Daoy (cell line): ENCODE results near the gene MYO10. TPM values are rescaled to one million over a fixed set of nuclear protein-coding genes. Genes with fewer than 3 reads are reported as not detected.

Experiments used
- DNase-seq: peaks from one replicate; pipeline ENCODE4 v3.0.0-alpha.2; 2015; ENCODE audit warnings: low read depth
- total RNA-seq: library from RNA; depleted of rRNA; stranded (reverse); fragments of >200 nt; shearing (Covaris generic); gene quantifications from 2 replicates; pipeline ENCODE4 v1.2.3, GENCODE V29; 2014

The MYO10 gene
- total RNA-seq, 1 experiment from 2014 or later = 42.9 TPM

DNA sequence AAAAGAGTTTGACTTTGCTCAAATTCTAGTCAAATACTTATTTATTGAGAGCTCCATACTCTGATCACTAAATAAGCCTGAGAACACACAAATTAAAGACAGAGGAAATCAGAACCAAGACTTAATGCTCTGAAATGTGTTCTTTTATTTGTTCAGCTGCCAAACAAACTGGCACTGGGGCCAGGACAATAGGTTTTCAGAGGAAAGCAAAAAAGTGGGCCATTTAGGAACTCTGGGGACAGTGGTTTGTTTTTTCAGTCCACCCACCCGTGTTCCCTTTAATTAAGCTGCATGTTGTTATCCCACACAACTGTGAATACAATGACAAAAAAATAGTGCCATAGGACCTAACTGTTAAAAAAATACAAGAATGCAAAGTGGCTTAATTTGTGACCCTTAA lies 223.9 kb downstream of the MYO10 start:
- no peak for DNase-seq

GRCh38 chr5:16709691-16710433 lies 226.2 kb downstream of the MYO10 start:
- DNase-seq = no peak

DNA sequence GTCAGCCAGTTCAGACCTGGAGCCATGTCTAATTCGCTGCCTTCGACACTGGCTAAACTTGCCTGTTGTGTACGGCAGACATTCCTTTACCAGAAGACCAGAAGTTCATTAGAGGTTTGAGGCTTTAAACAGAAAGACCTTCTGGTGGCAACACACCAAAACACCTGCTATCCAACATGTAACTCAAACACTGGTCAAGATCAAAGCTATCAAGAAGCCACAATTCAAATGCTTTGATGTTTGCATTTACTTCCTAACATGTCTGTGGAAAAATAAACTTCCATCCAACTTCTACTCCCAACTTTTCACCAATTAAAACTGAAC lies 228.3 kb downstream of the MYO10 start:
- DNase-seq = no peak

DNA sequence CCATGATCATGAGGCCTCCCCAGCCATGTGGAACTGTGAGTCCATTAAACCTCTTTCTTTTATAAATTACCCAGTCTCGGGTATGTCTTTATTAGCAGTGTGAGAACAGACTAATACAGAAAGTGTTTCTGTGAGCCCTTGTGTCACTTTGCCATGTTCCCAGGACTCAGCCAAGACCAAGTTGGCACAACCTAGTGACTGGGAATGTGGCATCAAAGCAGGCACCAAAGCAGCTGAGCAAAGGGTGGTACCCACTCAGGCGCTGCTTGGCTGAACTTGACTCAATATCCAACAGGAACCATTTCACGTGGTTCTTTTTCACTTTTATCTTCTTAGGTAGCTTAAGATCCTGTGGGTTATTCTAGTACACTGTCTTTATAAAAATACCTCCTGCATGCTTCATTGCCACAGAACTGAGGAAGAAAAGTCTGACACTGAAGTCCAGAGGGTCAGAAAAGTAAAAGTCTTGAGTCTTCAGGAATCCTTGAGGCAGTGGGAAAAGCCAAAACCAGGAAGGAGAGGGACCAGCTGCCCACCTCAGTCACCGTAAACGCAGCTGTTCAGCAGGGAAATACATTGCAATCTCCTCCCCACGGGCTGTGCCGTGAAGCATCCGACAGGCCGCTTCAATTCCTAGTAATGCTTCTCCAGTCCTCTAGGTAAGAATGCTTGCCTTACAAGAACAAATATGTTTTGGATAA lies 228.8 kb downstream of the MYO10 start:
- no peak for DNase-seq

DNA sequence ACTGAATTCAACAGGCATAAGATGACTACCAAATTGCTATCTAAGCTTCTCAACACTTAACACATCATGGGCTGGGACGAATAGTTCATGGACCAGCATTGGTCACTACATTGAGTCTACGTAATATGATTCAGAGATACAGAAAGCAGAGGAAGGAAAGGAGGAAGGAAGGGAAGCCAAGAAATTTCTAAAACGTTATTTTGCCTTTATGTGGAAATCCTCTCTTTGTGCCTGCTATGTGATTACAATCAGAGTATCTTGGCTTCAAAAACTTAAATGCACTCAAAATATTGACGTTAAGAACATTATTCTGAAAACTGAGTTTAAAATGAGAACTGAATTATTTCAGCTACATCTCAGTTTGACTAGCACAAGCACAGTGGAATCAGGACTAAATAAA lies 231.1 kb downstream of the MYO10 start:
- DNase-seq = no peak

- DNase-seq = no peak
These were observed 233.1 kb downstream of the MYO10 start for GRCh38 chr5:16702964-16703363.

GRCh38 chr5:16701134-16702099 lies 234.7 kb downstream of the MYO10 start:
- DNase-seq = no peak

- DNase-seq = no peak
These were observed 236.0 kb downstream of the MYO10 start for GRCh38 chr5:16700081-16700480.

DNA sequence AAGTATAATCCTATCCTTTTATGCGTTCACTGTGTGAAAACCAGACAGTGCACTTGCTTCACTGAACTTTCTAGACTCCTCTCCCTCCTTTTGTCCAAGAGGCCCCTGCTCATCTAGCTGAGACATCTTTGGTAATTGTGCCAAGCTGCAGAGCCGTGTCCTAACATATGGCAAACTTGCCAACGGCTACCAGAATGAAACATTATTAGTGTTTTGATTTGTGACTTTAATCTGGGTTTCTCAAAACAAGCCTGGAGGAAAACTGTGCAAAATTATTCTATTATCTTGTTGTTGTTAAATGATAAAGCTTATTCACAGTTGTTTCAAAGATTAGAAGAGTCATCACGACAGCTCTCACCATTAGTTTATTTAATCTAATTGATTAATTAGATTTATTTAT lies 240.3 kb downstream of the MYO10 start:
- DNase-seq = no peak

- DNase-seq = no peak
These were observed 242.2 kb downstream of the MYO10 start for GRCh38 chr5:16693879-16694278.

DNA sequence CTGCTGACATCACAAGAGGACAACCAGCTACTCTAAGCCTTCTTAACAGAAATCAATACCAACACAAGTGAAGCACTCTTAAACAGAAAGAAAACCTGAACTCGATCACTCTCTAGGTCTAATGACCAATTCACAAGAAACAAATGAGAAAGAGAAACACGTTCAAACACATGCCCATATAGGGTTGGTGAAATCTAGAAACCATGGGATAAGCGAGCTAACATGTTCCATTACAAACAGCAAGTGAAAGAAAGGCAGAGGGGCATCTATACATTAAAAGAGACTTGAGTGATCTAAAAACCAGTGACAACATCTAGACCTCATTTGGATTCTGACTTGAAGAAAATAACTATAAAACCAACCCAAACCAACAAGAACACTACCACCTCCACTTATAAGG lies 244.4 kb downstream of the MYO10 start:
- DNase-seq = no peak

- DNase-seq = peak; percentile 36
These were observed 245.7 kb downstream of the MYO10 start for GRCh38 chr5:16690243-16690852.

DNA sequence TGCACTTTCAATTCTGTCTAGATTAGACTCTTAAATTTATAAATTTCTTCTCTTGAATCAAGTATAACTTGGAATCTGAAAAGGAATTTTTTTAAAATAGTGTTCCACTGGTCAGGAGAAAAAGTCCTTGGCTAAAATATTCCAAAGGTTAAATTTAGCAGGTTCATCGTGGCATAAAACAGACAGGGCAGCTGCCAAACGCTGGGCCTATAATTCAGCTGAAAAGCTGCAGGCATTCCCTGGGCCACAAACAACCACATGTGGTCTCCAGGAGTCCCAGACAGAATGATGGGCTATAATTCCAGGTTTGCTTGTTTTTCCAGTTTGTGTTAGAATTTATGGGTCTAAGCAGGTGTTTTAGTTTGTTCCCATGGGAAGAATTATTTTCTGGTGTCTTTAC lies 248.2 kb downstream of the MYO10 start:
- no peak for DNase-seq

GRCh38 chr5:16685069-16685468 lies 251.0 kb downstream of the MYO10 start:
- DNase-seq = no peak

GRCh38 chr5:16681876-16682275 lies 254.2 kb downstream of the MYO10 start:
- no peak for DNase-seq

- no peak for DNase-seq
These were observed 256.2 kb downstream of the MYO10 start for GRCh38 chr5:16679863-16680262.

DNA sequence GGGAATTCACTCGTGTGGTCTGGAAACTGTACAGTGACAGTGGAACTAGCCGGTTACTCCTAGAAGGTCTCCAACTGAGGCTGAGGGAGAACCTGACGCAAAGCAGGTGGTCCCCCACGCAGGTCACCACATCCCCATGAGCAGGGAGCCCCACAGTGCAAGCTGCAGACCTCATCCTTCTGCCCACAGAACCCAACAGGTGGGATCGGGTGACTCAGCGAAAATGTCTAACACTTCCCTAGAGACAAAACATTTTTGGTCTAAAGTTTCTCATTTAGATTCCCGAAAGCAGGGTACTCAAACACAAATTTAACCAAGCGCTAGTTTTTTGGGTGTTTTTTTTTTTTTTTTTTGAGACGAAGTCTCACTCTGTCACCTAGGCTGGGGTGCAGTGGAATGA lies 256.9 kb downstream of the MYO10 start:
- no peak for DNase-seq

DNA sequence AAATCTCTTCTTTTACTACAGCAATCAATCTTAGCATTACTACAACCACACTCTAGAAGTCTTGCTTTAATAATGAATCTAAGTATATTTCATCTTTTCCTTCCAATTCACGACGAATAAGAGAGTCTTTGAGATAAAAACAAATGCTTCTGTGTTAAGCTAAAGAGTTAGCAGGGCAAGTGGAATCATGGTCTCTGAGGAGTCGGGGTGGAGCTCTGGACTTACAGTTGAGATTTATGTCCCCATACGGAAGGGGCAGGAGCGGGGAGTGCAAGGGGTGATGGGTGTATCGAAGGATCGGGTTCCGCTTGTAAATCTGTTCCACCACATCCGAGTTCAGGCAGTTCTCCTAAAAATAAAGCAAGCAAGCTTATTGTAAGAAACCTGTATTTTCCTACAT lies 260.3 kb downstream of the MYO10 start:
- DNase-seq = no peak

DNA sequence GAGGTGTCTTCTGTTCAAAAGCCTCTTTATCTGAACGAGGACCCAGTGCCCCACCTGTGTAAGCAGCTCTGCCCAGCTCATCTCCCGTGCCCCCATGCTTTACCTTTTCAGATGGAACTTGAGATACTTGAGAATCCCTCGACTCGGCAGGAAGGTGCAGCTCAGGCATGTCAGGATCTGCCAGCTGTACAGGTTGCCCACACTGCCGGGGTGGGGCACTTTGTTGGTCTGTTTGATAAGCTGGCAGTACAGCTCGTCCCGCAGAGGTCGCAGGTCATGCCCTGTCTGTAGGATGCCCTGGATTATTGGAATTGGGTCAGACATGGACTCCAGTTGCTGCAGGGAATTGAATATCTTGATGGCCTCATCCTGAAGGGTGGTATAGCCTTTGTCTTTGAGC lies 261.3 kb downstream of the MYO10 start:
- no peak for DNase-seq

DNA sequence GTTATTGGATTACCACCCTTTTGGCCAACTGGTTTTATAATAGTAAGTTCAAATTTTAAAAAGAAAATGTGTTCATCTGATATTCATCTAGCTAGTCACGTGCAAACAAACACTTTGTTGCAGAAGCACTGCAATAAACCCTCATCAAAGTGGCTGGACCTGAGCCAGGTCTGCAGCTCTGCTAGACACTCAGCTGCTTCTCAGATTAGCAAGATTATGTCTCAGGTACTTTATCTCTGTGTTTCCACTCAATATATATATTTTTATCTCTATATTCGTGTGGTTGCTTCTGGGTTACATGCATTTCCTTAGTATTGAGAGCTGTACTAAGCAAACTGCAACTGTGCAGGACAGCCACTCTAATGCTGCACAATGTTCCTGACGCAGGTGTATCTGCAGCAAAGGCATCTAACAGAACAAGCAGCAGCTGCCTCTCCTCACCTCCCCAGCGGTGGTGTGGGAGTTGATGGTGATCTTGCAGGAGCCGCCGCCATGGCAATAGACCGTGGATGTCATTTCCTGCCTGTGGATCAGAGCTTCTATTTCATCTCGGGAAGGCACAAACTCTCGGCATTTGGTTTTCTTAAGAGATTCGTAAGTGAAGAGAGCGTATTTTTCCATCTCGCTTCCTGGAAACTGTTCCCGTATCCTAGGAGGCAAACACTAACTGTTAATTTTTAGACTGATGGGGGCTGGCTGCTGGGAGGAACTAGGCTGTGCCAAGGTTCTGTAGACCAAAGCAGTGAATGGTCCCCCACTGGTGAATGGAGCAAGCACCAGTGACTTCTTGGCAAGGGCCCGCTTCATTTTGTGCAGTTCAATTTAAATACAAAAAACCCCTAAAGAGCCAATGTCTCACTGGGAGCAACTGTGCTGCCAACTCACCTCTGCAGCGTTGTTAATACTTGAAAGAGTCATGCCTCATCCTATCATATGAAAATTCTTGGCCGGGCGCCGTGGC lies 262.6 kb downstream of the MYO10 start:
- DNase-seq = no peak

- DNase-seq = no peak
These were observed 264.9 kb downstream of the MYO10 start for GRCh38 chr5:16671208-16671607.
